HG03558 (cell line): ENCODE measurements around the gene PSMA7.
"Not testable (repeated sequence)": the region's sequence is repeated elsewhere in the genome, so short reads cannot be mapped to it uniquely, and the experiment has no call there.

Experiments
- ATAC-seq: cut with Tn5 transposase; IDR thresholded peaks from one replicate; pipeline ENCODE4 v1.9.1; 2021; ENCODE audit warnings: moderate number of reproducible peaks; ENCODE audit not compliant: unreplicated experiment; ENCODE audit errors: extremely low read depth

PSMA7 gene

DNA sequence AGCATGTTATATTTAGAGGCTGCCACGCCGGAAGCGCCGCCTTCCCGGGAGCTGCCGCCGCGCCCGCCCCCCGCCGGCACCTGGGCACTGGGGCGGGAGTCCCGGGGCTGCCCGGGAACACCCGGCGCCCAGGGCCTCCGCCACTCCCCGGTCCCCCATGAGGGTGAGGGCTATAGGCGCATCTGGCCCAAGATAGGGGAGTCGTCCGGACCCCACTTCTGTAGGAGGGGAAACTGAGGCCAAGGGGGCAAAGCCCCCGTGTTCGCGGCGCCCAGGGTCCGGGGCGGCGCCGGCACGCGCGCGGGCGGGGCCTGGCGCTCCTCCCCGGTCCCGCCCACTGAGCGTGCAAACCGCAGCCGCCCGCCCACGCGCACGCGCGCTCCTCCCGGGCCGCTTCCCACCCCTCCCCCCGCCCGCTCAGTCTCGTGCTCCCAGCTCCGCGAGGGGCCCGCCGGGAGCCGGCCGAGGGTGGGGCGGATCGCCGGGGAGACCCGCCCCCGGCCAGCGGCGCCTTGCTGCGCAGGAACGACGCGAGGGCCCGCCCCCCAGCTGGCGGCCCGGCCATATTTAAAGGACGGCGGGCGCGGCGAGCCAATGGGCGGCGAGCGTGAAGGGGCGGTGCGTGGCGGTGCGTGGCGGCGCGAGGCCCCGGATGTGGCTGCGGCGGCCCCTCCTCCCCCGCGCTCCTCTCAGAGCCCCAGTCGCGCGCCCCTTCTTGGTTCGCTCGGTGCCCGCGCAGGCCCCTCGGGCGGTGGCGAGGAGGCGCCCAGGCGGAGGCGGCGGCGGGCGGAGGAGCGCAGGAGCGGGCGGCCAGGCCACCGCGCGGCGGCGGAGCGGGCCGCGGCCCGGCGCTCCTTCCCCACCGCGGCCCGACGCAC lies 21.2 kb downstream of the PSMA7 start, which contains the start of gene LSM14B:
LSM14B (plus strand) TSS at position 700 of the 878 bp plus-strand sequence. CDS start 192 bp downstream, outside the sequence.
- peak; percentile 48 for ATAC-seq

DNA sequence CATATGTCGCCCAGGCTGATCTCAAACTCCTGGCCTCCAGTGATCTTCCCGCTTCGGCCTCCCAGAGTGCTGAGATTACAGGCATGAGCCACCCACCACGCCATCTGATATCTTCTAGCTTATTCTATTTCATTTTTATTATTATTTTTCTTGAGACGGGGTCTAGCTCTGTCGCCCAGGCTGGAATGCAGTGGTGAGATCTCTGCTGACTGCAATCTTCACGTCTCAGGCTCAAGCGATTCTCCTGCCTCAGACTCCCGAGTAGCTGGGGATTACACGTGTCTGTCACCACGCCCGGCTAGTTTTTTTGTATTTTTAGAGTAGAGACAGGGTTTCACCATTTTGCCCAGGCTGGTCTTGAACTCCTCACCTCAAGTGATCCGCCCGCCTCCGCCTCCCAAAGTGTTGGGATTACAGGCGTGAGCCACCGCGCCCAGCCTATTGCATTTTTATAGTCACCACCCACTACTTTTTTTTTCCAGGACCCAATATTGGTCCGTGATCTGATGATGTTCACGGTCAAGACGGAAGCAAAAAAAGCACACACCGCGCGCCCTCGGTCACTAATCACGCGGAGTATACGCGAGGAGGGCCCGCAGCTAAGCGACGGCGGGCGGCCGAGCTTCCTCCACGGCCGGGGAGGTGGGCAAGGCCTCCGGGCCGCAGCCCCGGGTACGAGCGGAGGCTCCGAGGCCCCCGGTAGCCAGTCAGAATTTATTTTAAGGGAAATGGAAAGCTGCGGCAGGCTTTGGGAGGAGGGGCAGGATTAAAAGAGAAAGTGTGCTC lies 22.0 kb downstream of the PSMA7 start:
- ATAC-seq: no peak

DNA sequence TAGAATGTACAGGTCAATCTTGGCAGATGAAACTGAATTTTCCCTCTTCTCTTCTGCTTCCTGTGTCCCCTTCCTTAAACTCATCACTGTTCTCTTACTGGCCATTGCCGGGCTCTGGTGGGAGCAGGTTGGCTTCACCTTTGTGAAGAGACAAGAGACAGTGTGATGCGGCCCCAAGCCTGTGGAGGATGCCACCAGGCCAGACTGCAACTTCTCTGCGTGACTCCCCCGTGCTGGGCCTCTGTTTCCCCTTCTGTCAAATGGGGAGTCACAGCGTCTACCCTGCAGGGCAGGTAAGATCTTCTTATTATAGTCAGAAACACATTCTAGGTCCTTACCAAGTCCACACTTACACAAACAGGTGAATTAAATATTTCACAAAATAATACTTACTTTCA lies 22.8 kb downstream of the PSMA7 start:
- no peak for ATAC-seq

DNA sequence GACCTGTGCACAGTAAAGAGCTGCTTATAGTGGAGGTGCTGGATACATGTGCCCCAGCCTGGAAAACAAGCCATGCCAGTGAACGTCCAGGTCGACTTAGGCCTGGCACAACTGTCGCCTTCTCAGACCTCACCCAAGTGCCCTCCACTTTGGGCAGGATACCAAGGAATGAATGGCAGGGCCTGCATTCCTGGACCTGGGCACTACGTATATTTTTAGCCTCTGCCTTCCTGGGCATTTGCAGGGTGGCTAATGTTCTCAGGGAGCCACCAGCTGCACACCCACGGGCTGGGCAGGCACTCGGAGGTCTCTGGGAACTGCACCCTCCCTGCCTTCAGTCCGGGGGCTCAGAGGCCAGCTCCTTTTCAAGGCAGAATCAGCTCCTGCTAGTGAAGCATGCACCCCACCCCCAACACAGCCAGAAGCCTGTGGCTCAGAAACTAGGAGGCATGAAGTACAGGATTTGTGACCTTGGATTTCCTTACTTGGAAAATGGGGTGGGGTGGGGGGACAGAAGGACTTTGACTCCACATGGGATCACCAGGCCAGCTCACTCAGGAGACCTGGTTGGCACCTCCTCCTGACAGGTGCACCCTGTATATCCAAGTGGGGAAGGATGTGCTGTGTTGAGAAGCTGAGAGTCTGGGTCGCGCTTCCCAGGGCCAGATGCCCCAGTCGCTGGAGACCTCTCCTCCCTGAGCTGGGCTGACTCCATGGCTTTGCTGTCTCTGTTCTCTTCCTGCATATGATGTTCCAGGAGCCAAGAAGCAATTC lies 23.4 kb downstream of the PSMA7 start:
- no peak for ATAC-seq

DNA sequence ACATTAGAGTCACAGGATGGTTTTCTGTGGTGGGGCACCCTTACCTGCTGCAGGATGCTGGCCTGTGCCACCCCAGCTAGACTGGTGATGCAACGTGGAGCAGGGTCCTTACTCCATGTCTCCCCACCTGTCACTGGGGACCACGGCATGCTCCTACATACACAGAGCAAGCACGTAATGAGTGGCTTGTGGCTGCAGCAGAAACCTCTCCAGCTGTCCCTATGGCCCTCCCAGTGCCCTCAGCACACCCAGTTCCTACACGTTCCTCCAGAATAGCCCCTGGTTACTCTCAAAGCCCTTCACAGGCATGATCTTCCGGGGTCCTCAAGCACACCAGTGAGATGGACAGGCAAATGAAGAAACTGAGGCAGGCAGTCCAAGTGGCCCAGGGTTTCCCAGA lies 24.1 kb downstream of the PSMA7 start:
- ATAC-seq: no peak

DNA sequence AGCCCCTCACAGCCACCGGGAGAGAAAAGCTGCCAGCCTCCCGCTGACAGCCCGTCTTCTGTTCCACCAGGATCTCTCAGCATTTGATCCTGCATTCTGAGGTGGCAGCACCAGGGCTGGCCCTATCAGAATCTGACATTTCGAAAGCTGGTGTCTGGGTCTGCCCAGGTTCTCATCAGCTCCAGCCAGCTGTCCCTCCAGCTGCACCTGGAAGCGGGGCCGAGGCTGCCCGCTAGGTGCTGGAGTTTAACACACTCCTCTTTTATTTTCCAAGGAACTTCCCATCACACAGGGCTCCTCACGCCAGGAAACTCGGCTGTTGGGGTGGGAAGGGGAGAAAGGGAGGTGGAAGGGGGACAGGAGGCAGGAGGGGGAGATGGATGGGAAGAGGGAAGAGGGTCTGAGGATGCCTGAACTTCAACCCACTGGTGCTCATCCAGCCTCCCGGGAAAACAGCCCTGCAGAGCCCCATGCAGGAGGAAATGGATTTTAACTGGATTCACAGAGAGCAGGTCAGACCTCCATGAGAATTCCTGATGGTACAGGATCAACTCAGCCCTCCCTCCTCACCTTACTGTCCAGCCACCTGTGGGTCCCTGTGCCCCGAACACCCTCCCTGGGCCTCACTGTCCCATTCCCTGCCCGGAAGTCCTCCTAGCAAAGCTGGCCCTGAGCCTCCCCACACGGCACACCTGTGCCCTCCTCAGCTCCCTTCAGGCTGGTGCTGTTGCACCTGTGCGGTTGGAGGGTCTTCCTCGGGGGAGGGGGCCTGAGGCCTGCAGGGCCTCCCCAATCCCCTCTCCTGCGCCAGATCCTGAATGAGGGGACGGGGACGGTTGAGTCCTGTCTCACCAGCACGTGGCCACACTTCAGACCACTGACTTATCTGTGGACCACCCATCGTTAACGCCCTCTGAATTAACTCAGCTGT lies 24.8 kb downstream of the PSMA7 start:
- no peak for ATAC-seq

DNA sequence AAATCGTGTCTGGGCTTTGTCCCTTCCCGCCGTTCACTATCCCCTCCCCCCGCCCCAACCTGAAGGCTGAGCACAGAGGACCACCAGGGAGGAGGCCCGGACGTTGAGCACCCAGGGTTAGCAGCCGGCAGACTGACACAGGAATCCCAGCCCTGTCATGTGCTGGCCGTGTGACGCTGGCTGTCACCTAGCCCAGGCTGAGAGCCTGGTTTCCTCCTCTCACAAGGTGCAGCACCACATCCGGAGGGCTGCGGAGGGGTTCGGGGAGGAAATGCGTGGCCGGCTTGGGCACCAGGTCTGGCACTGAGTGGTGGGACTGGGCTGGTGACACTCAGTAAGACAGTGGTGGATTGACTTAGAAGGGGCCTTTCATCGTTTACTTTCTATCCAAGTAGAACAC lies 25.5 kb downstream of the PSMA7 start:
- no peak for ATAC-seq

DNA sequence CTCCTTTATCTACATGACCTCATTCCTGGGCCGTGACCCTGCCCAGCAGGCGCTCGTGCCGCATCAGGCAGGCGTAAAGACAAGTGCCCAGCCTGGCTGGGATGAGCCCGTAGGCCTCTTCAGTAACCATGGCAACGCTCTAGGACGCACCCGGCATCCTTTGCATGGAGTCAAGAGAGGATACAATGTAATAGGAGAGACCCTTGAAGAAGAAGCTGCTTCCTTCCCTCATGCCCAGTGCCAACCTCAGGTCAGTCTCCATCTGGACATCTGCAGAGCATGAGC lies 25.9 kb downstream of the PSMA7 start:
- no peak for ATAC-seq

DNA sequence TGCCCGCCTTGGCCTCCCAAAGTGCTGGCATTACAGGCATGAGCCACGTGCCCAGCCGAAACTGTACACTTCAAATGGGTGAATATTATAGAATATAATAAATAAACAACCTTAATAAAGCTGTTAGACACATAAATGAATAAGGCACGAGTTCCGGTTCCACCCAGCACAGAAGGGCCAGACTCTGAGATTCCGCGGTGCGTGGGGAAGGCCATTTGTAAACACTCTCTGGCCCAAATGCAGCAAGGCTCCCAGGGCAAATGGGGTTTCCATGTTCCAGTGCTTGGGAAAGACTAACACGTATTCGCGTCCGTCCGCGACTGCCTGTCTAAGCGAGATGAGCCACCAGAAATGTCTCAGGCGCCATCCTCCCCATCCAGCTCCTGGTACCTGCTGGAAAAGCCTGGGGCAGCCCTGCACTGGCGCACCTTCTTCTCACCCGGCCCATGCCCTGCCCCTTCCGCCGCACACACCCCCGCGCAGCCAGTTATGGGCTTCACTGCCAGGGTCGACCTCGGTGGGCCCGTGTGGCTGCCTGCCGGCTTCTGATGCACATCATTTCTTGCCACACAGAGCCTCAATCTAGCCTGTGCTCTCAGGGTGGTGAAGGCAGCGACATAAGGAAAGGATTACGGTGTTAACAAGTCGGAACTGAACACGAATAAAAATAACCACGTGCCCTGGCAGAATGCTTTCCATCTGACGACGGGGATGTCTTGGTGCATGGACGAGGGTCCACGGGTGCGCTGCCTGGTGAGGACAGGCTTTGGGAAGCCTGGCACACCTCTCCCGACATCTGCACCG lies 26.4 kb downstream of the PSMA7 start:
- ATAC-seq: no peak

DNA sequence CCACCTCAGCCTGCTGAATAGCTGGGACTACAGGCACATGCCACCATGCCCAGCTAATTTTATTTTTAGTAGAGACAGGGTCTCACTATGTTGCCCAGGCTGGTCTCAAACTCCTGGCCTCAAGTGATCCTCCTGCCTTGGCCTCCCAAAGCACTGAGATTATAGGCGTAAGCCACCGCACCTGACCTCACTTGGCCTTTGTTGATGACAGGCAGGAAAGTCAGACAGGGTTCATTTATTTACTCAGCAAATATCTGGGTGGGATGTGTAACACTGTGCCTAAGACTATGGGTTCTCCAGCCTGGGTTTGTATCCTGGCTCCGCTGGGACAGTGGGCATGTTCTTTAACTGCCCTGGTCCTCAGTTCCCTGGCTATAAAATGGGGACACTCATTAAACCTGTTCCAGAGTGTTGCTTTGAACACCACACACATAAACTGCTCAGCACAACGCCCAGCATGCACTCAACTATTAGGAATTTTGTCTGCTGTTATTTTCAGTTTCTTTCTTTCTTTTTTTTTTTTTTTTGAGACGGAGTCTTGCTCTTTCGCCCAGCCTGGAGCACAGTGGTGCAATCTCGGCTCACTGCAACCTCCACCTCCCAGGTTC lies 27.3 kb downstream of the PSMA7 start:
- ATAC-seq: not testable (repeated sequence)

DNA sequence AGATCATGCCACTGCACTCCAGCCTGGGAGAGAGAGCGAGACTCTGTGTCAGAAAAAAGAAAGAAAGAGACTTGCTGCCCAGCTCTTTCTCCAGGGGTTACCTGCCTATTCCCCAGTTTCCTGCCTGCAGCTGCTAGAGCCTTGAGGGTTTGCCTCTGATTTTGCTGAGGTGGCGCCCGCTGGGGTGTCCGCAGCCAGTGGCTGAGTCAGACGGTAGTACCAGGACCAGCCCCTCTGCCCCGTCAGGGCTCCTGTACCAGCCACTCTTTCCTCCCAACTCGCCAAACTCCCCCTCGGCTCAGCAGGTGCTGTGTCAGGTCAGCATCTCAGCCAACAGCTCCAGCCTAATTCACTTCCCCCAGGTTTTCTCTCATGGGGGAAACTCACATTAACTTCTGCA lies 28.3 kb downstream of the PSMA7 start:
- no peak for ATAC-seq

DNA sequence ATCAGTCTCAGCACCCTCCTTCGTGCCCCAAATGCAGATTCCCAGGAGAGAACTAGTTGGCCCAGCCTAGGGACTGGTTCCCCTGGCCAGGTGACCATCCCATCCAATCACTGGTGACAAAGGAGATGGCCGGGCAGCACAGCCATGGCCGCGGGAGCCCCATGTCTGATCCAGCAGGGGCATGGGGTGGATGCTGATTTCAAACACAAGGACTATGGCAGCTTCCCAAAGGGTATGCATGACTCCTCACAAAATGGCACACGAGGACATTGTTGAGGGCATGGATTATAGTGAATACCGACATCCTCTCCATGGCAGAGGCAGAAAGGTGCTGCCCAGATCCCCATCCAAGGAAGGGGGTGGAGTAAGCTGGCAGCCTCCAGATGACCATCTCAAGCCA lies 30.8 kb downstream of the PSMA7 start:
- ATAC-seq: no peak

DNA sequence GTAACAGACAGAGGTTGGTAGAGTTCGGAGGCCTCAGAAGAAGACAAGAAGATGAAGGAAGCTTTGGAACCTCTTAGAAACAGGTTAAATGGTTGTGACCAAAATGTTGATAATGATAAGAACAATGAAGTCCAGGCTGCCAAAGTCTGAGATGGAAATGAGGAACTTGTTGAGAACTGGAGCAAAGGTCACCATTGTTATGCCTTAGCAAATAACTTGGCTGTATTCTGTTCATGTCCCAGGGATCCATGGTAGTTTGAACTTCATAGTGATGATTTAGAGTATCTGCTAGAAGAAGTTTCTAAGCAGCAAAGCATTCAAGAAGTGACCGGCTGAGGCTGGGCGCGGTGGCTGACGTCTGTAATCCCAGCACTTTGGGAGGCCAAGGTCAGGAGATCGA lies 32.0 kb downstream of the PSMA7 start:
- no peak for ATAC-seq

DNA sequence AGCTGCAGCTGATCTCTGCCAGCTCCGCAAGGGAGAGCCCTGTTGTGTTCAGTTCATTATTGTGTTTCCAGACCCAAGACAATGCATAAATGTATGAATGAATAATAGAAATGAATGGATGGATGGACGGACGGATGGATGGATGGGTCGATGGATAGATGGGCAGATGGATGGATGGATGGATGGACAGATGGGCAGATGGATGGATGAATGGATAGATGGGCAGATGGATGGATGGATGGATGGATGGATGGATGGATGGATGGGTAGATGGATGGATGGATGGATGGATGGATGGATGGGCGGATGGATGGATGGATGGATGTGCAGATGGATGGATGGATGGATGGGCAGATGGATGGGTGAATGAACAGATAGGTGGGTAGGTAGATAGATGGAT lies 37.6 kb downstream of the PSMA7 start:
- no peak for ATAC-seq

DNA sequence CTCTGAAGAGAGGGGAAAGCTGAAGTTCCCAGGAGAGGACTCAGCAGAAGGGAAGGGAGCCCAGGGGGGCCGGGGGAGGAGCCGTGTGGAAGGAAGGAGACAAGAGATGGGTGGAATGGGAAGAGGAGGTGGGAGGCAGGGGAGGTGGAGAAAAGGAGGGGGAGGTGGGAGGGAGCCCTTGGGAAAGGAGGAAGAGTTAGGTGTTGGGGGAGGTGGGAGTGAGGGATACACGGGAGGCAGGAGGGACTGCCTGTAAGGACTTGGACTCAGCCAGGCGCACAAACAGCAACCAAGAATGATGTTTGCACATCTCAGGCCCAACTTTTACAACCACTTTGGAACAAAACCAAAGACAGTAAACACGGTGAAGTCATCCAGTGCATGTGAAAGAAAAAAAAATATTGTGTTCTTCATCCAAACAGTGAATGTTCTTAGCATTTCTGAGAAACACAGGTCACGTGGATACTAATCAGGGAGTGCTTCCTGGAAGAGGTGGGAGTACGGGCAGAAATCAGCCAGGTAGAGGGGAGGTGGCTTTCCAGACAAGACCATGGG lies 38.3 kb downstream of the PSMA7 start:
- ATAC-seq: no peak

DNA sequence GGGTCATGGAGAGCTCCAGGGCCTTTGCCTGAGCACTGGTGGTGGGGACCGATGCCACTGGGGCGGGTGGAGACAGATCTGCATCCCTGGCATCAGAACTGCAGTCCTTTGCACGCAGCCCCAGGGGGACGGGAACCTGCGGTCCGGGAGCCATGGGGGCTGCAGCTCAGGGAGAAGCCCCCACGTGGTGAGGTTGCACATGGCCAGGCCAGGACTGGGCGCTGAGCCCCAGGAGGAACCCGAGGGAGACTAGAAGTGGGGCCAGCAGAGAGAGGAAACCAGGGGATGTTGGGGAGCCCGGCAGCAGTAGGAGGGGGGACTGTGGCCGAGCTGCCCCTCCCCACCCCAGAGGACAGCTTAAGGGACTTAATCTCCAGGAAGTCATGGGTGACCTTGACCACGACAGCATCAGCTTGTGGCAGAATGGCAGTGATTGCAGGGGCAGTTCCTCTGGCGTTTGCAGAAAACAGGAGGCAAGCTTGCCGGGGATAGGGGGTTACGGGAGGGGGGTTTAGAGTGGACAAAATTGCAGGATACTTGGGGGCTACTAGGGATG lies 38.9 kb downstream of the PSMA7 start:
- ATAC-seq: no peak

DNA sequence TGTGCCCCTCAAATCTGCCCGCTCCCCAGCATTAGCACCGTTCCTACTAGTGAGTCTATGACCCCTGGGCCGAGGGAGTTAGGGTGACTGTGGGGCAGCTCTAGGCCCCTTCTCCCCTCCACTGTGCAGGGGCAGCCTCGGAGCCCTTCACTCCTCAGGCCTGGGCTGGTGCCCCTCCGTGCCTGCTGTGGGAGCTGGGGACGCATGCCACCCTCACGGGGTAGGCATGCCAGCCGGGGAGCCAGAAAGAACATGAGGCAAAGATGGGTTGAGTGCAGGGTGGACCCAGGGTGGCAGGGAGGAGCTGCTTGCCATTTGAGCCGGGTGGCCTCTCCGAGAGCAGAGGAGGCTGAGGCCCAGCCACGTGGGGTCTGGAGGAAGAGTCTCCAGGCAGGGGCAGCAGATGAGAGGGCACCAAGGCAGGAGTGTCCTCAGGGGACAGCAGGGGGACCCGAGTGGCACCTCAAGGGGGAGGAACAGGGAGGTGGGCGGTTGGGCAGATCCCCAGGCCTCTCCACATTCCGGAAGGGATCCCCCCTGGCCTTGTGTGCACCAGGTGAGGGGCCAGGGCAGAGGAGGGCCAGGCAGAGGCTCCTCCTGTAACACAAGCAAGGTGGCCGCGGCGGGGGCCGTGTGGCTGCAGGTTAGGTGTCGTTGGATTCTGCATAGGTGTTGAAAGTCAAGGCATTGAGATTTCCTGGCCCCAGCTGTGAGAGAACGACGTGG lies 39.5 kb downstream of the PSMA7 start:
- ATAC-seq: no peak
